Subcutaneous abdominal adipose tissue (tissue), 5 donors: ENCODE data around the gene TDRD10.

ENCODE experiments used
- H3K27ac ChIP-seq: one replicate; pipeline ENCODE4 v1.7.0; 2013; ENCODE audit warnings: low read depth, mild to moderate bottlenecking, inconsistent platforms, low read length, moderate library complexity
- H3K27me3 ChIP-seq, 5 donors: one replicate each; pipeline ENCODE4 v1.7.0; 2013; ENCODE audit warnings: low read length in 5 of 5, inconsistent platforms in 1 of 5; ENCODE audit not compliant: control insufficient read depth in 5 of 5, insufficient read depth in 4 of 5
- H3K36me3 ChIP-seq, 5 donors: one replicate each; pipeline ENCODE4 v1.7.0; 2013; ENCODE audit warnings: low read length in 5 of 5; ENCODE audit not compliant: control insufficient read depth in 5 of 5, insufficient read depth in 5 of 5
- H3K4me1 ChIP-seq, 5 donors: one replicate each; pipeline ENCODE4 v1.7.0; 2013; ENCODE audit warnings: low read length in 5 of 5, mild to moderate bottlenecking in 3 of 5, moderate library complexity in 1 of 5; ENCODE audit not compliant: control insufficient read depth in 5 of 5, insufficient read depth in 5 of 5
- H3K4me3 ChIP-seq, 5 donors: one replicate each; pipeline ENCODE4 v1.7.0; 2013; ENCODE audit warnings: low read length in 5 of 5, low read depth in 1 of 5
- H3K9ac ChIP-seq, 5 donors: one replicate each; pipeline ENCODE4 v1.7.0; 2013; ENCODE audit warnings: low read length in 5 of 5, mild to moderate bottlenecking in 4 of 5, moderate library complexity in 3 of 5
- H3K9me3 ChIP-seq, 5 donors: one replicate each; pipeline ENCODE4 v1.7.0; 2013; ENCODE audit warnings: low read length in 5 of 5; ENCODE audit not compliant: control insufficient read depth in 5 of 5
- donor health status: healthy.
- donor health status: healthy.
- donor health status: healthy.
- donor health status: healthy.
- donor health status: healthy.

TDRD10 gene

GRCh38 chr1:154502066-154502743 is at the start of gene TDRD10, which contains the start of gene SHE:
Gene TDRD10, plus strand, starts transcription at chr1:154502219. Its CDS starts 4,685 bp downstream, at chr1:154506904.
Gene SHE, minus strand, starts transcription at chr1:154502412. Its CDS starts 386 bp downstream, at chr1:154502026.
- Histone ChIP-seq H3K4me1 (peaks cover 0 to 41% (median 11%) of the 10 kb centered on the region in 5 donors), H3K4me3 (peak within 1 kb of the TSS; percentile 75 to 88 (median 84)), H3K9me3 (peaks cover 0 to 6% (median 5%) of the 10 kb centered on the region in 5 donors), H3K27ac (peak within 1 kb of the TSS; percentile 65), H3K9ac (peak within 1 kb of the TSS in 4 of 5 donors; percentile 72 to 84 (median 80)), H3K36me3 (peaks cover 0 to 4% (median 0%) of the 10 kb centered on the region in 5 donors), H3K27me3 (peaks cover 0 to 23% (median 12%) of the 10 kb centered on the region in 5 donors)

GRCh38 chr1:154453161-154453560 is 48.9 kb upstream of the TDRD10 start:
- Histone ChIP-seq H3K4me3 (no peak overlapping the region), H3K4me1 (peaks cover 3 to 25% (median 18%) of the 10 kb centered on the region in 5 donors), H3K9ac (no peak overlapping the region), H3K27me3 (no peaks in the 10 kb centered on the region), H3K36me3 (peaks cover 5 to 60% (median 27%) of the 10 kb centered on the region in 5 donors), H3K27ac (peak overlapping the region; percentile 14), H3K9me3 (no peaks in the 10 kb centered on the region)

- Histone ChIP-seq H3K4me1 (peaks cover 3 to 20% (median 13%) of the 10 kb centered on the region in 5 donors), H3K27ac (peak overlapping the region; percentile 14), H3K27me3 (no peaks in the 10 kb centered on the region), H3K9ac (no peak overlapping the region), H3K9me3 (no peaks in the 10 kb centered on the region), H3K36me3 (peaks cover 5 to 58% (median 25%) of the 10 kb centered on the region in 5 donors), H3K4me3 (no peak overlapping the region)
Observed at GRCh38 chr1:154453574-154454352, 48.3 kb upstream of the TDRD10 start.

GRCh38 chr1:154454386-154455120 is 47.5 kb upstream of the TDRD10 start:
- no peak overlapping the region for H3K4me3 ChIP-seq
- H3K4me1 ChIP-seq: peaks cover 3 to 20% (median 13%) of the 10 kb centered on the region in 5 donors
- no peaks in the 10 kb centered on the region for H3K27me3 ChIP-seq
- no peak overlapping the region for H3K9ac ChIP-seq
- no peak overlapping the region for H3K27ac ChIP-seq
- H3K36me3 ChIP-seq: peaks cover 3 to 58% (median 23%) of the 10 kb centered on the region in 5 donors
- H3K9me3 ChIP-seq: no peaks in the 10 kb centered on the region

- Histone ChIP-seq H3K4me3 (no peak overlapping the region), H3K4me1 (peaks cover 3 to 20% (median 13%) of the 10 kb centered on the region in 5 donors), H3K27ac (no peak overlapping the region), H3K36me3 (peaks cover 0 to 52% (median 12%) of the 10 kb centered on the region in 5 donors), H3K27me3 (no peaks in the 10 kb centered on the region), H3K9me3 (no peaks in the 10 kb centered on the region), H3K9ac (no peak overlapping the region)
Observed at GRCh38 chr1:154456631-154457030, 45.4 kb upstream of the TDRD10 start.

- Histone ChIP-seq H3K27me3 (no peaks in the 10 kb centered on the region), H3K4me1 (peaks cover 0 to 23% (median 10%) of the 10 kb centered on the region in 5 donors), H3K4me3 (no peak overlapping the region), H3K36me3 (peaks cover 0 to 43% (median 12%) of the 10 kb centered on the region in 5 donors), H3K9ac (no peak overlapping the region), H3K9me3 (no peaks in the 10 kb centered on the region), H3K27ac (no peak overlapping the region)
Observed at GRCh38 chr1:154459080-154459479, 42.9 kb upstream of the TDRD10 start.

GRCh38 chr1:154460695-154461260 is 41.2 kb upstream of the TDRD10 start:
- Histone ChIP-seq H3K9me3 (no peaks in the 10 kb centered on the region), H3K4me3 (no peak overlapping the region), H3K9ac (no peak overlapping the region), H3K4me1 (peaks cover 0 to 23% (median 16%) of the 10 kb centered on the region in 5 donors), H3K27me3 (no peaks in the 10 kb centered on the region), H3K27ac (no peak overlapping the region), H3K36me3 (peaks cover 0 to 43% (median 13%) of the 10 kb centered on the region in 5 donors)

GRCh38 chr1:154463512-154463990 is 38.5 kb upstream of the TDRD10 start:
- Histone ChIP-seq H3K4me1 (peaks cover 4 to 32% (median 25%) of the 10 kb centered on the region in 5 donors), H3K27ac (peak overlapping the region; percentile 62), H3K4me3 (no peak overlapping the region)

GRCh38 chr1:154465621-154466195 is 36.3 kb upstream of the TDRD10 start:
- no peaks in the 10 kb centered on the region for H3K9me3 ChIP-seq
- no peak overlapping the region for H3K27ac ChIP-seq

More at GRCh38 chr1:154463512-154463990, 38.5 kb upstream of the TDRD10 start:
- no peaks in the 10 kb centered on the region for H3K27me3 ChIP-seq
- H3K36me3 ChIP-seq: peaks cover 0 to 31% (median 13%) of the 10 kb centered on the region in 5 donors
- no peak overlapping the region for H3K9ac ChIP-seq
- H3K9me3 ChIP-seq: no peaks in the 10 kb centered on the region

More at GRCh38 chr1:154465621-154466195, 36.3 kb upstream of the TDRD10 start:
- Histone ChIP-seq H3K4me1 (peaks cover 4 to 32% (median 25%) of the 10 kb centered on the region in 5 donors), H3K27me3 (no peaks in the 10 kb centered on the region), H3K9ac (peak overlapping the region in 1 of 5 donors; percentile 12), H3K4me3 (no peak overlapping the region), H3K36me3 (peaks cover 0 to 35% (median 21%) of the 10 kb centered on the region in 5 donors)
